ENCODE data around the gene PHLPP1.
A peak's percentile ranks its signal among the peaks of the same experiment; 100 is the strongest.

The PHLPP1 gene

GRCh38 chr18:62713651-62714247 is 1.6 kb upstream of the PHLPP1 start:
- Histone ChIP-seq H3K9me3 (ENCODE audit: severe bottlenecking) (no peaks in the 10 kb centered on the region), H3K27me3 (ENCODE audit: insufficient read depth, poor library complexity, severe bottlenecking) (no peaks in the 10 kb centered on the region), H3K27ac (ENCODE audit: poor library complexity, severe bottlenecking) (no peak overlapping the region), H3K4me1 (ENCODE audit: insufficient read depth, poor library complexity, severe bottlenecking) (peaks cover 4% of the 10 kb centered on the region), H3K36me3 (ENCODE audit: low read depth) (no peaks in the 10 kb centered on the region), H3K4me3 (ENCODE audit: severe bottlenecking) (no peak overlapping the region)
- DNase-seq (ENCODE audit: low spot score) (no peak), ATAC-seq (ENCODE audit: low read depth) (no peak)
- no peak for TF ChIP-seq CTCF (IDR thresholded peaks at IDR 0.05; ENCODE audit: poor library complexity, severe bottlenecking)

GRCh38 chr18:62714671-62715435 is 488 bp upstream of the PHLPP1 start:
- ATAC-seq (ENCODE audit: low read depth) (peak; percentile 92), DNase-seq (ENCODE audit: low spot score) (peak; percentile 98)
- H3K27ac ChIP-seq (ENCODE audit: poor library complexity, severe bottlenecking), result peak overlapping the region; percentile 87

GRCh38 chr18:62715759-62716615 is 646 bp downstream of the PHLPP1 start:
- H3K27ac ChIP-seq (ENCODE audit: poor library complexity, severe bottlenecking), result peak overlapping the region; percentile 87
- 0 out of 3 replicates have a peak, but pooled peaks have one; percentile 4 for ATAC-seq (ENCODE audit: low read depth)
- peak; percentile 58 for DNase-seq (ENCODE audit: low spot score)

More at GRCh38 chr18:62714671-62715435, 488 bp upstream of the PHLPP1 start:
- H3K4me3 ChIP-seq (ENCODE audit: severe bottlenecking), result peak overlapping the region; percentile 89
- no peaks in the 10 kb centered on the region for H3K27me3 ChIP-seq (ENCODE audit: insufficient read depth, poor library complexity, severe bottlenecking)
- peaks cover 9% of the 10 kb centered on the region for H3K4me1 ChIP-seq (ENCODE audit: insufficient read depth, poor library complexity, severe bottlenecking)
- TF ChIP-seq CTCF (IDR thresholded peaks at IDR 0.05; ENCODE audit: poor library complexity, severe bottlenecking), result peak; percentile 94
- no peaks in the 10 kb centered on the region for H3K36me3 ChIP-seq (ENCODE audit: low read depth)
- H3K9me3 ChIP-seq (ENCODE audit: severe bottlenecking), result no peaks in the 10 kb centered on the region

GRCh38 chr18:62716619-62717168 is 1.4 kb downstream of the PHLPP1 start:
- Histone ChIP-seq H3K4me1 (ENCODE audit: insufficient read depth, poor library complexity, severe bottlenecking) (peaks cover 9% of the 10 kb centered on the region), H3K4me3 (ENCODE audit: severe bottlenecking) (peak overlapping the region; percentile 89), H3K36me3 (ENCODE audit: low read depth) (no peaks in the 10 kb centered on the region), H3K27ac (ENCODE audit: poor library complexity, severe bottlenecking) (peak overlapping the region; percentile 87), H3K9me3 (ENCODE audit: severe bottlenecking) (no peaks in the 10 kb centered on the region), H3K27me3 (ENCODE audit: insufficient read depth, poor library complexity, severe bottlenecking) (no peaks in the 10 kb centered on the region)
- peak; percentile 1; the same call in 1 of the 3 replicates for ATAC-seq (ENCODE audit: low read depth)
- no peak for DNase-seq (ENCODE audit: low spot score)
- peak; percentile 24 for TF ChIP-seq CTCF (IDR thresholded peaks at IDR 0.05; ENCODE audit: poor library complexity, severe bottlenecking)

More at GRCh38 chr18:62715759-62716615, 646 bp downstream of the PHLPP1 start:
- TF ChIP-seq CTCF (IDR thresholded peaks at IDR 0.05; ENCODE audit: poor library complexity, severe bottlenecking), result no peak
- Histone ChIP-seq H3K27me3 (ENCODE audit: insufficient read depth, poor library complexity, severe bottlenecking) (no peaks in the 10 kb centered on the region), H3K4me1 (ENCODE audit: insufficient read depth, poor library complexity, severe bottlenecking) (peaks cover 9% of the 10 kb centered on the region), H3K36me3 (ENCODE audit: low read depth) (no peaks in the 10 kb centered on the region), H3K4me3 (ENCODE audit: severe bottlenecking) (peak overlapping the region; percentile 89), H3K9me3 (ENCODE audit: severe bottlenecking) (no peaks in the 10 kb centered on the region)
